Transverse colon (tissue), 4 donors: ENCODE results near the gene PCLO. TPM values are rescaled to one million over a fixed set of nuclear protein-coding genes. Genes with fewer than 3 reads are reported as not detected.

ENCODE experiments used
- DNase-seq: peaks from one replicate; pipeline ENCODE4 v3.0.0-alpha.2; 2019
- H3K27ac ChIP-seq, 4 donors: fragments of 200-600 bp; sonication (generic); 2 replicates each; pipeline ENCODE4 v1.5.1; 2016 to 2018; ENCODE audit warnings: inconsistent platforms in 4 of 4
- H3K27me3 ChIP-seq: fragments of 200-600 bp; sonication (generic); 2 replicates; pipeline ENCODE4 v1.5.1; 2017; ENCODE audit warnings: inconsistent platforms
- H3K36me3 ChIP-seq, 4 donors: fragments of 200-600 bp; sonication (generic); 2 replicates each; pipeline ENCODE4 v1.5.1; 2017 to 2019; ENCODE audit warnings: inconsistent platforms in 4 of 4
- H3K4me1 ChIP-seq, 4 donors: fragments of 200-600 bp; sonication (generic); 2 replicates each; pipeline ENCODE4 v1.5.1; 2017 to 2020; ENCODE audit warnings: inconsistent platforms in 4 of 4
- H3K4me3 ChIP-seq, 4 donors: fragments of 200-600 bp; sonication (generic); 1 replicate in 1 of 4; 2 replicates in 3 of 4; pipeline versions ENCODE4 v1.5.1 to v1.6.1; 2017 to 2019; ENCODE audit warnings: inconsistent platforms in 4 of 4
- H3K9me3 ChIP-seq, 2 donors: fragments of 200-600 bp; sonication (generic); 2 replicates each; pipeline ENCODE4 v1.5.1; 2017 to 2019; ENCODE audit warnings: inconsistent platforms in 2 of 2
- EP300 ChIP-seq: sonication (generic); formaldehyde crosslinking; IDR thresholded peaks from one replicate; pipeline ENCODE4 v1.6.1; 2017; ENCODE audit warnings: antibody characterized with exemption, low read depth
- POLR2A ChIP-seq: fragments of 450-650 bp; IDR thresholded peaks from one replicate; pipeline ENCODE4 v1.6.1; 2016; ENCODE audit warnings: antibody characterized with exemption, mild to moderate bottlenecking, moderate library complexity
- POLR2AphosphoS5 ChIP-seq, 3 donors: sonication (generic); formaldehyde crosslinking; IDR thresholded peaks; one replicate each; pipeline ENCODE4 v1.6.1; 2016; ENCODE audit warnings: antibody characterized with exemption in 3 of 3
- WGBS, 2 donors: methylation state at CpG; one replicate each; pipeline ENCODE4 v1.1.5; 2018; ENCODE audit warnings: low coverage in 1 of 2; 5-methylcytosine and 5-hydroxymethylcytosine counted together
- in situ Hi-C, 4 donors: fragments of 200-750 bp; cut with MboI; loops; one replicate each; pipeline versions ENCODE4 v1.15.0 to v1.15.1; 2017; ENCODE audit warnings: low sequenced_read_pairs in 3 of 4, low pct_ligation_motif_present in 1 of 4, low pct_unique_long_range_greater_than_20kb in 1 of 4
- intact Hi-C: fragments of 100-400 bp; cut with DNase I; formaldehyde crosslinking; loops from one replicate; pipeline ENCODE4 v1.15.1; 2023; ENCODE audit warnings: low total_unique reads
- total RNA-seq, 4 donors: library from RNA; depleted of rRNA; stranded (reverse); fragments of >200 nt; gene quantifications; one replicate each; pipeline ENCODE4 v1.1.0, GENCODE V29; 2016
- TF ChIP-seq, protein P1 (sequence below), 5 experiments: fragments of 200-600 bp in 3 of 5; fragments of 450-650 bp in 2 of 5; sonication (generic) in 3 of 5; IDR thresholded peaks; 1 replicate in 2 of 5; 2 replicates in 3 of 5; pipeline ENCODE4 v1.5.1; 2016 to 2017; ENCODE audit warnings: antibody characterized with exemption in 5 of 5, inconsistent platforms in 3 of 5, mild to moderate bottlenecking in 2 of 5, moderate library complexity in 1 of 5

PCLO gene
- total RNA-seq, 4 donors from 2014 or later: 9.8 to 39.8 (median 16.2) TPM

DNA sequence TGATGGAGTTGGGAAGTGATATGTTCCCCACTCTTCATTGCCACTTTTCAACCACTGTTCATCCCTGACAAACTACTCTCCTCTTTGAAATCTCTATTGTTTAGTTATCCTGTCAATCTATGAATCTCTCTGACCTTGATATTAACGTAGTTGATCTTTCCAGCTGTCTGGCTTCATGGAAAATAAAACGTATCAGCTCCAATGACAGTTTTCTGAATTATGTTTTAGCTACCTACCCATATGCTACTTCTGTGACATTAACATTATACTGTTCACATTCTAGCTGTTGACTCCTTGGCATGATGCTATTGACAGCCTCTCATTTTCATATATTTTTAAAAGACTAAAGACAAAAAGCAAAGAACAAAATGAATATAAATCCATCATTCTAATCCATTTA, 53.3 kb downstream of the PCLO start:
- no peaks in the 10 kb centered on the region for H3K4me1 ChIP-seq
- H3K36me3 ChIP-seq: no peaks in the 10 kb centered on the region
- no peaks in the 10 kb centered on the region for H3K27me3 ChIP-seq
- H3K9me3 ChIP-seq: no peaks in the 10 kb centered on the region
- in situ Hi-C loops: no loop called here
- H3K27ac ChIP-seq: no peak overlapping the region
- TF ChIP-seq, protein P1, sequence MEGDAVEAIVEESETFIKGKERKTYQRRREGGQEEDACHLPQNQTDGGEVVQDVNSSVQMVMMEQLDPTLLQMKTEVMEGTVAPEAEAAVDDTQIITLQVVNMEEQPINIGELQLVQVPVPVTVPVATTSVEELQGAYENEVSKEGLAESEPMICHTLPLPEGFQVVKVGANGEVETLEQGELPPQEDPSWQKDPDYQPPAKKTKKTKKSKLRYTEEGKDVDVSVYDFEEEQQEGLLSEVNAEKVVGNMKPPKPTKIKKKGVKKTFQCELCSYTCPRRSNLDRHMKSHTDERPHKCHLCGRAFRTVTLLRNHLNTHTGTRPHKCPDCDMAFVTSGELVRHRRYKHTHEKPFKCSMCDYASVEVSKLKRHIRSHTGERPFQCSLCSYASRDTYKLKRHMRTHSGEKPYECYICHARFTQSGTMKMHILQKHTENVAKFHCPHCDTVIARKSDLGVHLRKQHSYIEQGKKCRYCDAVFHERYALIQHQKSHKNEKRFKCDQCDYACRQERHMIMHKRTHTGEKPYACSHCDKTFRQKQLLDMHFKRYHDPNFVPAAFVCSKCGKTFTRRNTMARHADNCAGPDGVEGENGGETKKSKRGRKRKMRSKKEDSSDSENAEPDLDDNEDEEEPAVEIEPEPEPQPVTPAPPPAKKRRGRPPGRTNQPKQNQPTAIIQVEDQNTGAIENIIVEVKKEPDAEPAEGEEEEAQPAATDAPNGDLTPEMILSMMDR (IDR thresholded peaks at IDR 0.05): no peak
- TF ChIP-seq EP300 (no peak), POLR2AphosphoS5 (IDR thresholded peaks at IDR 0.05) (no peak)
- no peak for DNase-seq
- intact Hi-C loops: no loop called here
- 55 to 60% methylated on average over 2 of the region's 2 CpGs for whole genome bisulfite sequencing, 2 donors
- H3K4me3 ChIP-seq: no peak overlapping the region

DNA sequence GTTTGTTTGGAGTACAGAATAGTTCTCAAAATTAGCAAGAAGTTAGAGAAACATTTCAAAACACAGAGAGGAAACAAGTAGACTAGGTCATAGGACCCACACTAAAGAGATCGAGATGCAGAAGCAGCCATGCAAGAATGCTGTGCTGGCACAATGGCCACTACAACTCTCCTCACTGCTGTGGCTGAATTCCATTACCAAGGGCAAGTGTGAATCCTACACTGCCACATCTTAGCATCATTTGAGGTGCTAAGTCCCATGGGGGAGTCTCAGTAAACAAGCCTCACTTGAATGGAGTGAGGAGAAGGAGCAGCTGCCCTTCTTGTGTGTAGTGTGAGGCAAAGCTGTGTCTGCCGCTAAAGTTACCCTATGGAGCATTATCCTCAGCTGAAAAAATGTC, 56.7 kb downstream of the PCLO start:
- no peak for DNase-seq
- in situ Hi-C loops (no loop called here), intact Hi-C loops (no loop called here)
- TF ChIP-seq EP300 (no peak), POLR2AphosphoS5 (IDR thresholded peaks at IDR 0.05) (no peak), POLR2A (no peak)
- TF ChIP-seq, protein P1 (IDR thresholded peaks at IDR 0.05): no peak
- H3K4me3 ChIP-seq: no peak overlapping the region
- H3K36me3 ChIP-seq: no peaks in the 10 kb centered on the region
- WGBS, 2 donors: 0% methylated on average over 2 of the region's 2 CpGs
- no peaks in the 10 kb centered on the region for H3K4me1 ChIP-seq
- H3K9me3 ChIP-seq: no peaks in the 10 kb centered on the region
- no peak overlapping the region for H3K27ac ChIP-seq
- H3K27me3 ChIP-seq: no peaks in the 10 kb centered on the region

DNA sequence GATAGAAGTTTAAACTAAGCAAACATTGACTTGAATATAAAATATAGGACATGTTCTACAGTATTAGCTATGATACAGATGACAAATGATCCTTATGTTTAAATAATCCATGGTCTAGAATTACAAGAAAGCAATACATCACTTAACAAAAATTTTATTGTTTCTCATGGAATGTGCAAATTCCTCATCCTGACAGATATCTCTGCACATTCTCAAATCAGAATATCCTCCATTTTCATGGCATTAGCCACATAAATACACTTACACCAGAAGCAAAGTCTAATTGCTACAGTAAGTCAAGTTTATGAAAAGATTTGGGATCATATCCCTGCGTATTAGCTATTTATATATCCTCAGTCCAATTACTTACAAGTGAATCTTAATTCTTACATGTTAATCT, 57.6 kb downstream of the PCLO start:
- H3K4me3 ChIP-seq: no peak overlapping the region
- no peak overlapping the region for H3K27ac ChIP-seq
- 71 to 81% methylated on average over 1 of the region's 1 CpG for WGBS, 2 donors
- no peaks in the 10 kb centered on the region for H3K36me3 ChIP-seq
- H3K27me3 ChIP-seq: no peaks in the 10 kb centered on the region
- H3K9me3 ChIP-seq: no peaks in the 10 kb centered on the region
- no peaks in the 10 kb centered on the region for H3K4me1 ChIP-seq
- intact Hi-C loops: no loop called here
- in situ Hi-C loops: no loop called here
- TF ChIP-seq POLR2AphosphoS5 (IDR thresholded peaks at IDR 0.05) (no peak), EP300 (no peak), POLR2A (no peak)
- TF ChIP-seq, protein P1 (IDR thresholded peaks at IDR 0.05): no peak
- DNase-seq: no peak

DNA sequence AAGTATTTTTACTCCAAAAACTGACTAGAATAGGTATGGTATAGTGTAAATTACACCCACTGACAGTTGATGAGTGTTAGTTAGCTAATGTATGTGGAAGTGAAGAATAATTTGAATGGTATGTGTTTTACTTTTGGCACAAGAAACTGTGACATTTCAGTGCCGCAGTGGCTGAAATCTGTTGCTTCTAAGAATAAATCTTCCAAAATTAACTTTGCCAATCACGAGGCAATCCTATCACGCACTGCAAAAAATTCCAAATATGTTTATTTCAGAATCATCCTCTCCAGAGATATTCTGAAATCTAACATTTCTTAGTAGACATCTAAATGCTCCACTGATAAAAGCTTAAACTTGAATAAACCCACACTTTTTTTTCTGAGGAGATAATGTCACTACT, 61.2 kb downstream of the PCLO start:
- H3K27ac ChIP-seq: no peak overlapping the region
- in situ Hi-C loops (no loop called here), intact Hi-C loops (no loop called here)
- no peak overlapping the region for H3K4me3 ChIP-seq
- WGBS, 2 donors: 81 to 83% methylated on average over 3 of the region's 3 CpGs
- no peaks in the 10 kb centered on the region for H3K27me3 ChIP-seq
- no peaks in the 10 kb centered on the region for H3K36me3 ChIP-seq
- no peak for TF ChIP-seq POLR2AphosphoS5 (IDR thresholded peaks at IDR 0.05)
- no peak for TF ChIP-seq EP300
- TF ChIP-seq POLR2A: no peak
- TF ChIP-seq, protein P1 (IDR thresholded peaks at IDR 0.05): no peak
- no peak for DNase-seq
- no peaks in the 10 kb centered on the region for H3K4me1 ChIP-seq
- H3K9me3 ChIP-seq: no peaks in the 10 kb centered on the region
